ENCODE data around the gene MADCAM1.

MADCAM1 gene

DNA sequence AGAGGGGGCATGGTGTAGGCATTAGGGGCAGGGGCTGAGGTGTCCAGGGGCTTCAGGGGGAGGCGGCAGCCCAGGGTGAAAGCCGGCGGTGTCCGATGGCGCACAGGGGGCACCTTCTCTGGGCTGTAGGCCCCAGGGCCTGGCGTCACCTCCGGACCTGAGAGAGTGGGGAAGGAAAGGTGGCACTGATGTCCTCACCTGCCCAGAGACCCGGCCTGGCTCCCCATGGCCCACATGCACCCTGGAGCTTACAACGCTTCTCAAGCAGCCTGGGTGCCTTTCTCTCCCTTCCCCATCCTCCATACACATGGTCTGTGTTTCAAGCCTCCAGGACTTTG, 32.1 kb upstream of the MADCAM1 start:
- TF ChIP-seq POLR2AphosphoS5 (IDR thresholded peaks at IDR 0.05; ENCODE audit: low read depth, low read length) (no peak), POU2F2 (IDR thresholded peaks at IDR 0.05; ENCODE audit: low read depth, low read length) (no peak), PAX5 (IDR thresholded peaks at IDR 0.05; ENCODE audit: insufficient read depth, low read length, severe bottlenecking) (no peak), POLR2A (IDR thresholded peaks at IDR 0.05; ENCODE audit: low read depth, low read length) (no peak), SPI1 (IDR thresholded peaks at IDR 0.05; ENCODE audit: low read depth, low read length) (no peak)
- DNase-seq (ENCODE audit: insufficient read length, low spot score): no peak
- FAIRE-seq: no peak

DNA sequence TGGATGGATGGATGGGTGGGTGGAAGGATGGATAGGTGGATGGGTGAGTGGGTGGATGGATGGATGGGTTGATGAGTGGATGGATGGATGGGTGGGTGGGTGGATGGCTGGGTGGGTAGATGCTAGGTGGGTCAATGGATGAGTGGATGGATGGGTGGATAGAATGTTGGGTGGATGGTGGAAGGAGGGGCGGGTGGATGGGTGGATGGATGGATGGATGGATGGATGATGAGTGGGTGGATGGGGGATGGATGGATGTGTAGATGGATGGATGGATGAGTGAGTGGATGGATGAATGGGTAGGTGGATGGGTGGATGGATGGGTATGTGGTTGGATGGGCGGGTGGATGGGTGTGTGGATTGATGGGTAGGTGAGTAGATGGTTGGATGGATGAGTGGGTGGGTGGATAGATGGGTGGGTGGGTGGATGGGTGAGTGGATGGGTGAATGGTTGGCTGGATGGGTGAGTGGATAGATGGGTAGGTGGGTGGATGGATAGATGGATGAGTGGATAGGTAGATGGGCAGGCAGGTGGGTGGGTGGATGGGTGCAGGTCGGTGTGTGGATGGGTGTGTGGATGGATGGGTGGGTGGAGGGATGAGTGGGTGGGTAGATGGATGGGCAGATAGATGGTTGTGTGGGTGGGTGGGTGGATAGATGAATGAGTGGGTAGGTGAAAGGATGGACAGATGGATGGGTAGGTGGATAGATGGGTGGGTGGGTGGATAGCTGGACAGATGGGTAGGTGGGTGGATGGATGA, 31.1 kb upstream of the MADCAM1 start:
- TF ChIP-seq TAF1 (IDR thresholded peaks at IDR 0.05; ENCODE audit: low read depth, low read length) (no peak), POLR2A (IDR thresholded peaks at IDR 0.05; ENCODE audit: low read depth, low read length) (no peak), SPI1 (IDR thresholded peaks at IDR 0.05; ENCODE audit: low read depth, low read length) (no peak), POU2F2 (IDR thresholded peaks at IDR 0.05; ENCODE audit: low read depth, low read length) (no peak), PAX5 (IDR thresholded peaks at IDR 0.05; ENCODE audit: insufficient read depth, low read length, severe bottlenecking) (no peak), POLR2AphosphoS5 (IDR thresholded peaks at IDR 0.05; ENCODE audit: low read depth, low read length) (no peak)
- no peak for FAIRE-seq
- DNase-seq (ENCODE audit: insufficient read length, low spot score): no peak

DNA sequence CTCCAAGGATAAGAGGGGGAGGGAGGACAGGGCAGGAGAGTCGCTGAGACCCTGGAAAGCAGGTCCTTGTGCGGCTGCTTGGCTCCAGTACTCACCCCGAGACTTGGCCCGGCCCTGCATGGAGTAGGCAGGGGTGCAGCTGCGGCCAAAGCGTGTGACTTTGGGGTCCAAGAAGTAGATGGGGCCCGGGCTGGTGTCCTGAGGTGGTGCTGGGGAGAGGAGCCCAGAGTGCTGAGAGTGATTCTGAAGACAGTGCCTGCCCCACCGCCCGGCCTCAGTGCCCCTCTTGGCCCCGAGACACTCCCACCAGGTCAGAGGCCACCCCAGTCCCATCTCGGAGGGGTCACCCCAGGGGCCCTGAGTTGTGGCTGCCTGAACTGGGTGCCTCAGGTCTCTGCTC, 28.7 kb upstream of the MADCAM1 start:
- no peak for DNase-seq (ENCODE audit: insufficient read length, low spot score)
- TF ChIP-seq POLR2A (IDR thresholded peaks at IDR 0.05; ENCODE audit: low read depth, low read length) (no peak), POLR2AphosphoS5 (IDR thresholded peaks at IDR 0.05; ENCODE audit: low read depth, low read length) (no peak), TAF1 (IDR thresholded peaks at IDR 0.05; ENCODE audit: low read depth, low read length) (no peak), SPI1 (IDR thresholded peaks at IDR 0.05; ENCODE audit: low read depth, low read length) (no peak), POU2F2 (IDR thresholded peaks at IDR 0.05; ENCODE audit: low read depth, low read length) (no peak), PAX5 (IDR thresholded peaks at IDR 0.05; ENCODE audit: insufficient read depth, low read length, severe bottlenecking) (no peak)
- no peak for FAIRE-seq

DNA sequence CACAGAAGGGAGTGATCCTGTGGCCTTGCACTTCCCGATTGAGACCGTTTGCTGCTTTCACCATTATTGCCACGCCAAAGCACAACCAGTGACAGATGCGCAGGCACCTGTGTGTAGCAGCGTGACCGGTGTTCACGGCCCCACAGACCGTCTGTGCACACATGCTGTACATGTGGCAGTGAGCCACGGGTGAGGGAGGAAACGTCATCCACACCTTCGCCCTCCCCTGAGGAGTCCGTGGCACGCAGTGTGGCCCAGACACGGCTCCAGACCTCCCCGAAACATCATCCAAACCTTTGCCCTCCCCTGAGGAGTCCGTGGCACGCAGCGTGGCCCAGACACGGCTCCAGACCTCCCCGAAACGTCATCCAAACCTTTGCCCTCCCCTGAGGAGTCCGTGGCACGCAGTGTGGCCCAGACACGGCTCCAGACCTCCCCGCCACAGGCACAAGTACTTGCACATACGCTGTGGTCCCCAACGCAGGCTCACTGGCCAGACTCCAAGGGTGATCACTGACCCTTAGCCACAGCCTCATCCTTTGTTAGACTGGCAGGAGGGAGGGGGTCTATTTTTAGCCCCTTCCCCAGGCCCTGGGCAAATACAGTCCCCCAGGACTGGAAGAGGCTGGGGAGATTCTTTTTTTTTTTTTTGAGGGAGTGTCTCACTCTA, 27.6 kb upstream of the MADCAM1 start:
- no peak for TF ChIP-seq POU2F2 (IDR thresholded peaks at IDR 0.05; ENCODE audit: low read depth, low read length)
- no peak for TF ChIP-seq TAF1 (IDR thresholded peaks at IDR 0.05; ENCODE audit: low read depth, low read length)
- DNase-seq (ENCODE audit: insufficient read length, low spot score) (no peak), FAIRE-seq (no peak)

DNA sequence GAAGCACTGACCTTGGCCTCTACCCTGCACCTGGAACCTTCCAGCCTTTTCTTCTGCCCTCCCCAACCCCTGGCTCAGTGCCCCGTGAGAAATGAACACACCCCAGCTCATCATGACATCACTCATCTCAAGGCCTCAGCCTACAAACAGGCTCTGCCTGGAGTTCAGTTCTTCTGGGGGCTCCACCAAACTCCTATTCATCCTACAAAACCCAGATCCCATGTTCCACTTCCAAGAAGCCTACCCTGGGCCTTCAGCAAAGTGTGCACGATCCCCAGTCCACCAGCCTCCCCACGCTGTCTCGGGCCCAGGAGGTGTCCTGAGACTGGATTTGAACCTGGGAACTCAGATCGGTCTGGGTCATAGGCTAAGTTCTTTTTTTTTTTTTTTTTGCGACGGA, 26.5 kb upstream of the MADCAM1 start:
- DNase-seq (ENCODE audit: insufficient read length, low spot score) (no peak), FAIRE-seq (no peak)
- TF ChIP-seq POLR2A (IDR thresholded peaks at IDR 0.05; ENCODE audit: low read depth, low read length) (no peak), SPI1 (IDR thresholded peaks at IDR 0.05; ENCODE audit: low read depth, low read length) (no peak), PAX5 (IDR thresholded peaks at IDR 0.05; ENCODE audit: insufficient read depth, low read length, severe bottlenecking) (no peak), POU2F2 (IDR thresholded peaks at IDR 0.05; ENCODE audit: low read depth, low read length) (no peak)

DNA sequence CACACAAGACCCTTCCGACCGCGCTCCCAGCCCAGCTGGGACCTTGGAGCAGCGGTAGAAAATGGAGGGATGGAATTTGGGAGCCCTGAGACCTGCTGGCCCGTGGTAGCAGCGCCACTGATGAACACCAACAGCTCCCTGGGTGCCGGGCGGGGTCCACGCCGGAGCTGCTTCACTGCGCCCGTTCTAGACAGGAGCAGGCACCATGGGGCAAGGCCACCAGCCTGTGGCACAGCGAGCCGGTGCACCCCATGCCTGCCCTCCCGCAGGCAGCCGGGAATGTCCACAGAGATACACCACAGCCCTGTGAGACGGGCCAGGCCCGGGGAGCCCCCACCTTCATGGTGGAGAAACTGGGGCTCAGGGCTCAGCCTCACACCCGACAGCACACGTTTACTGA, 25.6 kb upstream of the MADCAM1 start:
- DNase-seq (ENCODE audit: insufficient read length, low spot score) (no peak), FAIRE-seq (no peak)
- TF ChIP-seq POU2F2 (IDR thresholded peaks at IDR 0.05; ENCODE audit: low read depth, low read length) (no peak), TAF1 (IDR thresholded peaks at IDR 0.05; ENCODE audit: low read depth, low read length) (no peak), SPI1 (IDR thresholded peaks at IDR 0.05; ENCODE audit: low read depth, low read length) (no peak), POLR2A (IDR thresholded peaks at IDR 0.05; ENCODE audit: low read depth, low read length) (no peak), PAX5 (IDR thresholded peaks at IDR 0.05; ENCODE audit: insufficient read depth, low read length, severe bottlenecking) (no peak), POLR2AphosphoS5 (IDR thresholded peaks at IDR 0.05; ENCODE audit: low read depth, low read length) (no peak)

DNA sequence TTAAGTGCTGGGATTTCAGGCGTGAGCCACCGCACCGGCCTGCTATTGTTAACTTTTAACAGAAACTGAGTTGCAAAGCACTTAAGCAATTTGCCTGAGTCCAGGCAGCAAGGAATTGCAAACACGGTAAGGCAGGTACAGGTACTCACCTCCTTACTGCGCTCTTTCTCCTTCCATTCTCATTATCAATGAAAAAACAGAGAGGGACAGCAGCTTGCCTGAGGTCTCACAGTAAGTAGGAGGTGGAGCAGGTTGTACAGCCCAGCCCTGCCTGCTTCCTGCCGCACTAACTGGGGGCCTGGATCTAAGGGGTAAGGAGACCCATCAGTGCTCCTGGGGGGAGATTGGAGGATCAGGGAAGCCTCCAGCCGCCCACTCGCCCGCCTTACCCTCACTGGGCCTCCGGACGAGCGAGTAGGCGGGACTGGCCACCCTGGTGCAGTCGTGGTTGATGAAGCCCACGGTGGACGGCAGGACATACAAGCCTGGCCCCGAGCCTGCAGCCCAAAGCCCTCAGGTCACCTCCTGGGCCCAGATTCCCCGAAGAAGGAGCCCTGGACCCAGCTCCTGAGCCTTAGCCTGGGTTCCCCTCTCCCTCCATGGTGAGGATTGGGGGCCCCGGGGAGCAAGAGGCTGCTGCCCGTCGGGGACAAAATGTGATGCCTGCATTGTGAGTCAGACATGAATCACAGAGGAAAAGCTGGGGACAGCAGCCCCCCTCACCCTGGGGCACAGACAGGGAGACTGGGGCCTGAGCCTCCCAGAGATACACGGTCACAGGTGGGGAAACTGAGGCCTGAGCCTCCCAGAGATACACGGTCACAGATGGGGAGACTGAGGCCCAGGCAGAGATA, 24.1 kb upstream of the MADCAM1 start:
- DNase-seq (ENCODE audit: insufficient read length, low spot score) (no peak), FAIRE-seq (no peak)
- no peak for TF ChIP-seq PAX5 (IDR thresholded peaks at IDR 0.05; ENCODE audit: insufficient read depth, low read length, severe bottlenecking)
- TF ChIP-seq SPI1 (IDR thresholded peaks at IDR 0.05; ENCODE audit: low read depth, low read length): no peak
- TF ChIP-seq POLR2AphosphoS5 (IDR thresholded peaks at IDR 0.05; ENCODE audit: low read depth, low read length): no peak
- TF ChIP-seq POLR2A (IDR thresholded peaks at IDR 0.05; ENCODE audit: low read depth, low read length): no peak
- TF ChIP-seq POU2F2 (IDR thresholded peaks at IDR 0.05; ENCODE audit: low read depth, low read length): no peak
- no peak for TF ChIP-seq TAF1 (IDR thresholded peaks at IDR 0.05; ENCODE audit: low read depth, low read length)

DNA sequence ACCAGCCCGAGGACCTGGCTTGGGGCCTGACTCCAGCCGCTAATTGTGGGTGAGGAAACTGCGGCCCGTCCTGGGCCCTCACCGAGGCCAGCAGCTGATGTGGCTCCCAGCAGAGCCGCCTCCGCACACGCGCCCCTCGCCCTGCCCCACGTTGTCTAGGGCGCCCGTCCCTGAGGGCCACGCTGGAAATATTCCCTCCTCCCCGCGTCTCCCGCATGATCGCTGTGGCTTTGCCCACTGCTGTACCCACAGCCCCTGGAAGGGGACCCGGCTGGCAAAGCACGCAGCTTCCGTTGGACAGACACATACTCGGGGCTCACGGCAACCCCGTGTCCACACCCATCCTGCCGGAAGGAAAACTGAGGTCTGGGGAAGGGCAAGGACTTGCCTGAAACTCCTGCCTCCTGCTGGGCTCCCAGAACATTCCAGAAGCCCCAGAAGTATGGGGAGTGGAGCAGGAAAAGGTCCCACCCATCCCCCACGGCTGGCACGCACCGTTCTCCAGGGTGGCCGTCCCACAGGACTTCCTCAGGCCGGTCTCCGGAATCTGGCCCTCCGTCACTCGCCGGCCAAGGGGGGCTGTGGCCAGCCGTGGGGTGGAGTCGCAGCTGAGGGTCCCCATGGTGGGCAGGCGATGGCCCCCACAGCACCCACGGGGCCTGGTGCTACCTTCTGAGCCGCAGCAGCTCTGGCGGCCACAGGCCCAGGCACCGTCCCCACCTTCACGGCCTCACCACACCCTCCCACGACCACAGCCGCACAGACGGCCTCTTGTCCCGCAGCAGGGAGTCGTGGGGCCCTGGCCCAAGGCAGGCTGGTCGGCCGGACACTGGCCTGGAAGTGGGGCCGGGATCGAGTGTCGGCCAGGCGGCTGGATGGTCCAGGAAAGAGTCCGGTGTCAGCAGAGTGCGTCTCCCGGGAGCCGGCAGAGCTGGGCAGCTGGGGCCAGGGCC, 21.9 kb upstream of the MADCAM1 start:
- no peak for TF ChIP-seq TAF1 (IDR thresholded peaks at IDR 0.05; ENCODE audit: low read depth, low read length)
- TF ChIP-seq POLR2AphosphoS5 (IDR thresholded peaks at IDR 0.05; ENCODE audit: low read depth, low read length): no peak
- no peak for TF ChIP-seq POLR2A (IDR thresholded peaks at IDR 0.05; ENCODE audit: low read depth, low read length)
- TF ChIP-seq POU2F2 (IDR thresholded peaks at IDR 0.05; ENCODE audit: low read depth, low read length): no peak
- TF ChIP-seq PAX5 (IDR thresholded peaks at IDR 0.05; ENCODE audit: insufficient read depth, low read length, severe bottlenecking): no peak
- no peak for TF ChIP-seq SPI1 (IDR thresholded peaks at IDR 0.05; ENCODE audit: low read depth, low read length)
- FAIRE-seq (no peak), DNase-seq (ENCODE audit: insufficient read length, low spot score) (no peak)
